DND-41 (cell line): Measurements from ENCODE around the gene PANX2.

ENCODE experiments used
- EZH2 ChIP-seq: IDR thresholded peaks from 3 replicates; pipeline ENCODE4 v1.6.1; 2012; ENCODE audit warnings: borderline replicate concordance, low read depth, mild to moderate bottlenecking, moderate library complexity, low read length, inconsistent platforms; ENCODE audit not compliant: severe bottlenecking
- TF ChIP-seq, protein P1 (sequence below): IDR thresholded peaks from 2 replicates; pipeline ENCODE4 v1.5.1; 2012; ENCODE audit warnings: borderline replicate concordance, low read length, moderate library complexity, mild to moderate bottlenecking; ENCODE audit not compliant: poor library complexity, severe bottlenecking; ENCODE audit errors: extremely low read depth

DNA sequence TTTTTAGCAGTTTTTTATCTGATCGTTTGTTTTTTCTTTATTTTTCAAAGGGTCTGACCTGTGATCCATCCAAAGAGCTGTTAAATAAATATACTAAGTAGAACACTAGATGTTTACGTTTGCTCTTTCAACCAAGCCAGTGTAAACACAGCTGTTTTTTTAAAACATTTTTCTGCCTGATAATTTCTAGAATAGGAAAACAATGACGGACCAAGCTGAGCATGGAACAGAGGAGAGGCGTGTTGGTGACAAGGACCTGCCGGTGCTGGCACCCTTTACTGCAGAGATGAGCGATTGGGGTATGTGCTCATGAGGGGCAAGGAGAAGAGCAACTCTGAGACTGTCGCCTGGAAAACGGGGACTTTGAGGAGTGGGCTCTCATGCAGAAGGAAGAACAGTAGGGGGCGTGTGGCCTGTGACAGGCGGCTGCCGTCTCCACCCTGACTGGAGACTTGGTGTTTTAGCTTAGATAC is 28.6 kb upstream of the PANX2 start:
- TF ChIP-seq, protein P1, sequence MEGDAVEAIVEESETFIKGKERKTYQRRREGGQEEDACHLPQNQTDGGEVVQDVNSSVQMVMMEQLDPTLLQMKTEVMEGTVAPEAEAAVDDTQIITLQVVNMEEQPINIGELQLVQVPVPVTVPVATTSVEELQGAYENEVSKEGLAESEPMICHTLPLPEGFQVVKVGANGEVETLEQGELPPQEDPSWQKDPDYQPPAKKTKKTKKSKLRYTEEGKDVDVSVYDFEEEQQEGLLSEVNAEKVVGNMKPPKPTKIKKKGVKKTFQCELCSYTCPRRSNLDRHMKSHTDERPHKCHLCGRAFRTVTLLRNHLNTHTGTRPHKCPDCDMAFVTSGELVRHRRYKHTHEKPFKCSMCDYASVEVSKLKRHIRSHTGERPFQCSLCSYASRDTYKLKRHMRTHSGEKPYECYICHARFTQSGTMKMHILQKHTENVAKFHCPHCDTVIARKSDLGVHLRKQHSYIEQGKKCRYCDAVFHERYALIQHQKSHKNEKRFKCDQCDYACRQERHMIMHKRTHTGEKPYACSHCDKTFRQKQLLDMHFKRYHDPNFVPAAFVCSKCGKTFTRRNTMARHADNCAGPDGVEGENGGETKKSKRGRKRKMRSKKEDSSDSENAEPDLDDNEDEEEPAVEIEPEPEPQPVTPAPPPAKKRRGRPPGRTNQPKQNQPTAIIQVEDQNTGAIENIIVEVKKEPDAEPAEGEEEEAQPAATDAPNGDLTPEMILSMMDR, result peak; percentile 28
- no peak for TF ChIP-seq EZH2
